IPS-11a (cell line): Measurements from ENCODE around the gene PDE1A.

Experiments
- H3K4me3 ChIP-seq: one replicate; pipeline ENCODE4 v1.5.1; 2013; ENCODE audit warnings: low read depth, low read length, control low read depth

The PDE1A gene

DNA sequence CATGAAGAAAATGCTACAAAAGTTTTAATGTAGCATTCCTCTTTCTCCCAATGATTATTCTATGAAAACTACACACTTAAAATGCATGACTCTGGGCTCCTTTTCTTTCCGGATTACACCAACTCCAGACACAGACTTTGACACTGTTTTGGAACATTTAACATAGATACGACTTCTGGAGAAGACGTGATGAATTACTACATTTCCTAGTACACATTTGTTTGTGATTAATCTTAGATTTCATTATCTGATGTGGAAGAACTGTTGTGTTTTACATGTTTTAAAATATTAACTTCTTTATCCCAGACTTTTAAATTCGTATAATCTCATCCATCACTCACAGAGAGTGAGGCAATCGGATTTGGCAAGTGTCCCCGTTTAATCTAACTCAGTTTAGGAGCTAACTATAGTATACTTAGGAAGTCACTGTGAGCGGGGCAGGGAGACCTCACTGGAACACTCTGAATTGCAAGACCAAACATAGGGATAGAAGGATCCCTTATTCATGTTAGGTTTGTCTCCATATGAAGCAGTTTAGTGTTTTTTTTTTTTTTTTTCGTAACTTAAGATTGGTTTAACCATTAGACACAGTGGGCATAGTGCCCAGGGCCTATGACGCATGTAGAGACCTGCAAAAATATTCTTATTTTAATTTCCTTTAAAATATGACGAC, 66.7 kb downstream of the PDE1A start:
- no peak overlapping the region for H3K4me3 ChIP-seq

DNA sequence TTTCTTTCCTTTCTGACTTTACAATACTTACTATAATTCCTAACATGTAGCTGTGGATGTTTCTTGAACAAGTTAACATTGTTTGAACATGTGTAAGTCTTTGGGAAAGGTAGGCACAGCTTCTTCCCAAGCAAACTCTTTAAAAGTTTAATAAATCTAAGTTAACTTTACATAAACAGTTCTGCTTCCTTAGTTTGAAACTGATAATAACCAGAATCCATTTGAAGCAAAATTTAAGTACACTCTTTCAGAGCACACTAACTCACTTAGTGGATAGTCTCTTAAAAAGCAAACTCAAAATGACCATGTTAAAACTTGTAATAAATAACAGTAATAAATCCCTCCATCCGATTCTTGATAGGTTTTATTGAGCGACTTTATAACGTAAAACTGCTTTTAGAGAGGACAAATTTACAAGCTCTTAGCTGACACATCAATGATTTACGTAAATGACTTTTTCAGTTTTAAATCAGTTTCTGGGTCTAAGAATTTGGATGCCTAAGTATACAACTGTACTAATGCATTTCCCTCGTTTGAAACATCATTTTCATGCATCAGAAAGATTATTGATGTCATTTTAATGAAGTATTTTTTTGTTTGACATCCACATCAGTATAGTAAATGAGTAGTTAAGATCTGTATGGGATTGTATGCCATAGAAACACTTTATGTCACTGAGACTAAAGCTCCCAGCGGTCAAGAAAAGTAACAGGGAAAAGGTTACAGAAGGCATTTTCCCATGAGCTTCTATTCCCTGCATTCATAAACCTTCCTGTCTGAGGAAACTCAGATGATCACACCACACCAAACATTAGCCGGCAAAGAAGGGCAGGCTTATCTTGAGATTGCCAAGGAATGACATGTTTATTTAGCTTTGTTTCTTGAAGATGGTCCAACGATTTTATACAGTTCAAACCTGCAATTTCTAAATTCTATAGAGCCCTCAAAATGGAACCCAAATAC, 67.5 kb downstream of the PDE1A start:
- H3K4me3 ChIP-seq = no peak overlapping the region

DNA sequence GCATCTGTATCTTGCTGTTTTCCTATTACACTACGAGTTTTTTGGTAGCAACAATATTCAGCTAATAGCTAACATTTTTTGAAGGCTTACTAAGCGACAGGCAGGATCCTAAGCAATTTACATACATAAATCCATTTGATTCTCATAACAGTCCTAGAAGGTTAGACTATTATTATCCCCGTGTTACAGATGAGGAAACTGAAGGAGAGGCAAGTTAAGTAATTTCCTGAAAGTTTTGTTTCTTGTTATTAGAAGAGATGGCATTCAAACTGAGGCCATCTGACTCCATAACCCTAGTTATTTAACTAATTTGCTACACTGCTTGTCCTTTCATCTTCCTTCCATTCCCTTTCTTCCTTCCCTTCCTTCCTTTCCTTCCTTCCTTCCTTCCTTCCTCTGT, 68.2 kb downstream of the PDE1A start:
- no peak overlapping the region for H3K4me3 ChIP-seq

DNA sequence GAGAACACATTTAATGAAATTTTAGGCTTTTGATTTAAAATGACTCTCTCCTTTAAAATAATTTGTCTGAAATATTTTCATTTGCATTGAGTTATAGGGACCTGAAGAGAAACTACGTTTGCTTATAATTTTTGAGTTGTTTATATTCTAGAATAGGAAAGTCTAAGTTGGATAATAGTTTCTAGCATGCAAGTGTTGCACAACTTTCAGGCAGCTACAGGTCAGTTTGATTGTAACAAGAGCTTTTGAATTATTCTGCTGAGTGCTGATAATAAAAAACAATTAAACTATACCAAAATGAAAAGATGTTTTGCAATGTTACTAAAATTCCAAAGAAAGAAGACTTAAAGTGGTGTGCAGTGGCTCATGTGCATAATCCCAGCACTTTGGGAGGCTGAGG, 71.0 kb downstream of the PDE1A start:
- H3K4me3 ChIP-seq = no peak overlapping the region

DNA sequence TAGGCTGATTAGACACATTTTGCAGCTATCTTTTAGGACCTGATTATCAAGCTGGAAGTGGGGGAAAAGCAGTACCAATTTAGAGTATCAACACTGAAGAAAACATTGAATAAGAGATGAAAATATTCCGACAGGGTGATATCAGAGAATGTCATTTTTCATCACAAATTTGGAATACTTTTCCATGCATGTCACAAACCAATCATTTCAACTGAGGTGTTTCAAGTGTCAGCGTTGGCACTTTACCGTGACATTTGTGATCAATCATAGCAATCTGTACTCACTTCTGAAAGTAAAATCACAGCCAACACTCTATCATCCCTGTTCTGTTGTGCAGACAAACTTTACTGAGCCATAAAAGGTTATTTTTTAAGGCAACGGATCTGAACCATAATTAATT, 75.4 kb downstream of the PDE1A start:
- H3K4me3 ChIP-seq = no peak overlapping the region

DNA sequence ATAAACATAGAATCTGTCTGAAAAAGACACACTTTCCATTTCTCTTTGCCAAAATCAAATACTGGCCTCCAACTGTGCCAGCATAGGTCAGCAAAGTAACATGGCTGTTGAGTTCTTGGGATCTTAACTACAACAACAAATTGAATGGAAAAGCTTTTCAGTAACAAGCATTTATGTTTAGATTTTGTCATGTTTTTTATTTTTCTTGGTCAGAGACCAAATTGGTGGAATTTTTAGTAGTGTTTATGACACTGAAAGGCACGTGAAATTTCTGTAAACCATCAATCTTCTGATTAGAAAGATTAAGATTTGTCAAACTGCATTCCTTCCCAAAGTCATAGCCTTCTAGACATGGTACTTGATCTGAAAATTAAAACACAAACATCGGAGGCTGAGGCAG, 77.6 kb downstream of the PDE1A start:
- no peak overlapping the region for H3K4me3 ChIP-seq

DNA sequence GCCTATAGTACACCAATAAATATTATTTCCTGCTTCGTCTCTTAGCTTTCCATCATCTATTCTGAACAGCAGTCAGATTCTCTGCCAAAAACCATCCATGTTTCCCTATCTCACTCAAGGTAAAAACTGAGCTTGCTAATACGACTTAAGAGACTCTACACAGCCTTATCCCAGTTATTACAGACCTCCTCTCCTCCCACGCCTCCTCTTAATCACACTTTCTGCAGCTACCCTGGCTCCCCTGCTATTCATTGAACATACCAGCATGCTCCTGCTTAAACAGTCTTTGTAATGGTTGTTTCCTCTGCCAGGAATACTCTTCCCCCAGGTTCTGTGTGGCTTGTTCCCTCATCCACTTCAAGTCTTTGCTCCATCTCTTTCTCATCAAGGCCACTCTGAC, 81.5 kb downstream of the PDE1A start:
- no peak overlapping the region for H3K4me3 ChIP-seq

DNA sequence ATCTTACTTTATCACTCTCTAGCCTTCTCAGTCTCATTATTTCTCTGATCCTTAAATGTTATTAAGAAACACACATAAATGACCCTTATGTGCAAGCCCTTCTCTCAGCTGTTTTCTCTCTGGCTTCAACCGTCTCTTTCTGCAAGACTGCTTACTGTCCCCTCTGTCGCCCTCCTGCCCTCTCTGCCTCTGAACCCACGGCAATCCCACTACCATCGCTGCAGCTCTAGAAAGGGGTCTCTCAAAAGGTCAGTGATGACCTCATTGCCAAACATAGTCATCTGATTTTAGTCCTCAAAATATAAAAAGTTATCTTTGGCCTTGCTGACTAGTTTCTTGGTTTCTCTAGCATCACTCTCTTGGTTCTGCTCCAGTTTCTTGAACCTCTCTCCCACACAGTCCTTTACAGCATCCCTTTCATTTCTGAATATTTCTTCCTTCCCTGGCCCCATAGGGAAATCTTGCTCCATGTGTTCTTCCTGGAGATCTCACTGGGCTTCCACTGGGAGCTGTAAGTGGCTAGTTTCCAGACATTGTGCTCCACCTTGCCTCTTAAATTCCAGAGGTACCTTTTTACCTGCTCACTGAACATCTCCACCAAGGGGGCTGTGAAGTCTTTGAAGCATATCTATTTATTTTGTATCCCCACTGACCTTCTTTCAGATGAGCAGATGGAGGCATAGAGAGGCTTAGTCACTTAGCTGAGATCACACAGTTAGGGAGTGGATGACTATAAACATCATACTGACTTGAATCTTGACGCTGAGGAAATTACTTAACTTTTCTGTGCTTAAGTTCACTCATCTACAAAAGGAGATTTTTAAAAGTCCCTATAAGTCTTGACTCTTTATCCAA, 96.2 kb downstream of the PDE1A start:
- H3K4me3 ChIP-seq = no peak overlapping the region

DNA sequence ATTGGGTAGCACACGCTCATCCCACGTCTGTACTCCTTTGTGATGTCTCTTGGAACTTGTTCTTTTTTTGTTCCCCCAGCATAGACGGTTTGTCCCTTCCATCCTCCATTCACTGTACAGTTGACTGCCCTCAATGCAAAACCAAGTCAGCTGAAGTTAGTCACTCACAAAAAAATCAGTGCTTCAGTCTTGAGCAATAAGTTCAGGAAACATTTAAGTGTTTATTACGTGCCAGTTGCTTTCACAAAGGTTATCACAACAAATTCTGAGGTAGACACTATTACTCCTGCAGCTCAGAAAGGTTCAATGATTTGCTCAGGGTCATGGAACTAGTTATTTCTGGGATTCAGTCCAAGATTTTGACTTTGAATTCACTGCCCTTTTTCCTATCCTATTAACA, 102.2 kb downstream of the PDE1A start:
- H3K4me3 ChIP-seq = no peak overlapping the region

DNA sequence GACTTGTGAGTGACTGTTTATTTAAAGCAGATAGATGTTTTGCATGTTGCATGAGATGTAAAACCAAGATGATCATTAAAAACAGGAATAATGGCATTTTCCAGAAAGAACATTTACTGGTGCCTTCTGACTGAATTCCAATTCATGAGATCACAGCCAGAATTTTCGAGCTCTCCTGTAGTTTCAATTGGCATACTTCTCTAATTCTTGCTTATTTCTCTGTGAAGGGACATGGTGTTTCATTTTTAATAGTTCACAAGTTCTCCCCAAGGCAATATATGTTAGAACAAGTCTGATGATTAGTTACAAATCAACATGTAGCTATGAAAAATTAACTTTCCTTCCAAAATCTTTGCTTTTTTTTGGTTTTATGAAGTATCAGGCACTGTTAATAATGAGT, 105.7 kb downstream of the PDE1A start:
- no peak overlapping the region for H3K4me3 ChIP-seq

DNA sequence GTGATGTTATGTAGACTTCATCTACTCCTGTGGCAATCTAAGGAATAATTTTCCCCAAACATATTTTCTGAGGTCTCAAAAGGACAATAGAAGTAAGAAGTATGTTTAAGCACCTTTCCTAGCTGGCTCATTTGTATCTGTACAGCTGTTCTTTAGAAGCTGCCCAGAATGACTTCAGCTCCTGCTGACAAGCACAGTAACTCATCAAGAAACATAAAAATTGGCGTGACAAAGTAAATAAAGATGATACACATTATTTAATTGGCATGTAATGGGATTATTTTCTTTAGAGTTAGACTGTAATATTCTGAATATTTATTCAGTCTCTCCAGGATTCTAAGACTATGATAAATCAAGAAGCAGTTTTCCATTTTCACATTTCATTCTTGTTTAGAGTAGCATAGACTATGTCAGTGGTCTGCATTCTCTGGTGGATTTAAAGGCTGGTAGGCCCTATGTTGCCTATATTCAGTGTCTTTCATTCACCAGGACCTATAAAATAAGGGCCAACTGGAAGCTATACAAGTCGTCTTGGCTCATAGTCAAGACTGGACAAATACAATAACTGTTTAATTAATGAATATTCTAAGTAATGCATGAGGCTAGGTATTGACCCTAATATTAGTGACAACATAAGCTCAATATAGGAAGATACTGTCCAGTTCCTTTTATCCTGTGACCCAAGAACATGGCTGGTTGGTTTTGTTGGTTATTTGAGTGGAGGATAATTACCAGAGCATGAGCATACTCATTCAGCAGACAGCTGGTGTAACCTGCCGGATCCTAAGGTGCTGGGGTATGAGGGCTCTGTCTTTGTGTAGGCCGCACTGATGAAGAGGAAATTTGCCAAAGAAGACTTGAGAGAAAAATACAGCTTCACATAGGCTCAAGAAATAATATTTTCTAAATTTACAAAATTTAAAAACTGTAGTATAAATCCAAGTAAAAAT, 107.0 kb downstream of the PDE1A start:
- no peak overlapping the region for H3K4me3 ChIP-seq

DNA sequence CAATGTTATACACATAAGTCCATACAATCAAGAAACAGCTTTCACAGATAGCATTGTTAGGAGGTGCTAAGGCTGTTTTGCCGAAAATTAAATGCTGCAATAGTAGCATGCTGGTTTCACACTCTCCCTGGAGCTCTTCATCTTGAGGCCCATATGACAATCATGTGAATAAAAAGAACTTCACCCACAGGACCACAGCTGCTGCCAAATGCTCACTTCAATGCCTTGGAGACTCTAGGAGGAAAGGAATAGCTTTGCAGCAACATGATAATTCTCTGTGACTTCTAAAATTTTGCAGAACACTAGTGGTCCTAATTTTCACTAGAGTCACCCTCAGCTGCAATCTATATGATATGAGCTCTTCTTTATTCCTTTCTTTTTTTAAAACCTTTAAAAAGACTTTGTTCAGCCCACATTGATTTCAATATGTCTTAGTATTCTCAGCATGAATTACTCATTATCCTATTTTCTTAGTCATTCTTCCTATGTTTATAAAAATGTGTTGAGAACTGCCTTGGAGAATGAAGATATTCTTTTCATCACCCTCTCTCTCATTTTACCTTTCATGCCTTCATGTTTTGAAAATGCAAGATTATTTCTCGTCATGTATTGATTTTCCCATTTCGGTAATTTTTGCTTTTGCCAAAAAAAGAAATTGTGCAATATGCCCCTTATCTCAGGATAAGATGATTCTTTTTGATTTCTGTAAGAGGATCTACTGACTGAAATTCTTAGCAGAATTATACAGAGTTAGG, 108.2 kb downstream of the PDE1A start:
- H3K4me3 ChIP-seq = no peak overlapping the region

DNA sequence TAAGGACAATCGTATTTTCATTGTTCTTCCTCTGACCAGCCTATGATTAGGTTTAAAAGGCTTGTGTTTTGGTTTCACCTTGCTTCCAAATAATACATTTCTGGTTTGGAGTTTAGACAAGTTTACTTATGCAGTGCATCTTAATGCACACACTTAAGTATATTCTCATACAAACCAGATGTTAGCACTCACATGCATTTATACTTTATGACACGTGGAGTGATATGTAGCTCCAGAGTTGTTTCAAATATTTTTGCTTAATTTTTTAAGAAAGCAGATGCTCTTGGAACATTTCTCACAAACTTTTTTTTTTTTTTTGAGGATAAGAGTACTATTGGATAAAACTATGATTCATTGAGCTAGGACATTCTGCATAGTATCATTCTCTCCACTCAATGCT, 109.9 kb downstream of the PDE1A start:
- H3K4me3 ChIP-seq = no peak overlapping the region

DNA sequence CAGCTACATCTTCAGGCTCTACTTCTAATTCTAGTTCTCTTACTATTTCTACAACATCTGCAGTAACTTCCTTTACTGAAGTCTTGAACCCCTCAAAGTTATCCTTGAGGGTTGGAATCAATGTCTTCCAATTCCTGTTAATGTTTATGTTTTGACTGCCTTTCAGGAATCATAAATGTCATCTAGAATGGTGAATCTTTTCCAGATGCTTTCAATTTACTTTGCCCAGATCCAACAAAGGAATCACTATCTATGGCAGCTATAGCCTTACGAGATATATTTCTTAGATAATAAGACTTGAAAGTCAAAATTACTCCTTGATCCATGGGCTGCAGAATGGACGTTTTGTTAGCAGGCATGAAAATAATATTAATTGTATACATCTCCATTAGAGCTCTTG, 123.9 kb downstream of the PDE1A start:
- H3K4me3 ChIP-seq = no peak overlapping the region

DNA sequence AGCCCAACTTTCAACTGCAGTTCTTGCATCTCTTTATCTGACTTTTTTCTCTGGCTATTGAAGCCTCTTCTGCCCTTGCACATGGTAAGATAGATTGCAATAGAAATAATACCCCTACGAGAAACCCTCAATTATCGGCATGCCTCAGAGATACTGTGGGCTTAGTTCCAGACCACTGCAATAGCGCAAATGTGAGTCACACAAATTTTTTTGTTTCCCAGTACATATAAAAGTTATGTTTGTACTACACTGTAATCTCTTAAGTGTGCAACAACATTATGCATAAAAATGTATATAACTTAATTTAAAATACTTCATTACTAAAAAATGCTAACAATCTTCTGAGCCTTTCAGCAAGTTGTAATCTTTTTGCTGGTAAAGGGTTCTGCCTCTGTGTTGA, 124.7 kb downstream of the PDE1A start:
- H3K4me3 ChIP-seq = no peak overlapping the region

DNA sequence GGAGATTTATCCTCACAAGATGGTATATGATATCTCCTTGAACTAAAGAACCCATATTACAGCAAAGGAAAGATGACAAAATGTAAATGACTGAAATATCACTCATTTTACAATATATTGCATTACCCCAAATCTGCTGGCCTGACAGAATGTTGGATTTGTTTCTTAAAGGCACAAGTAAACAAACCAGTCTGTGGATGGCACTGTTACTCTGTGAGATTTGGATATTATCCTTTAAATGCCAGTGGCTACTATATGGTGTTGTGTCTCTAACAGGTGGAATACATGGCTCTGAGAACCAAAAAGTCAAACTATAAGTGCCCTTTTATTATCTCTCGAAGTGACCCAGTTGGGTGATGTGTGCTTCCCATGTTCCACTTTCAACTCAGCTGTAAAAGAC, 125.7 kb downstream of the PDE1A start:
- H3K4me3 ChIP-seq = no peak overlapping the region

DNA sequence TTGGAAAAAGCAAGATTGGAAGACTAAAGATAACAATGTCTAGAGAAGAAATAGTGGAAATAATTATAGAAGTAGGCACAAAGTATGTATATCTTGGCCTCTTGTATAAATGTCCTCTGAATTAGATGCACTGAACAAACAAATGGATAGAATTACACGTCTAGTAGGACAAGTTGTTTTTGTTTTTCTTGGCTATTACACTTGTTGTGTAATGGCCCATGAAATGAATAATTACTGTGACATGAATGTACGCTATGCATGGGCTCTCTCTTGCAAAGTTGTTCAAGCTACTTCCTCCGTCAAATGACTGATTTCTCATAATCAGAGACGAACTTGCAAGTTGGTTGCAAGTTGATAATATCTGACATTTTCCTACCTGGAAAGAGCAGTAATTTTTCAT, 126.2 kb downstream of the PDE1A start:
- no peak overlapping the region for H3K4me3 ChIP-seq

DNA sequence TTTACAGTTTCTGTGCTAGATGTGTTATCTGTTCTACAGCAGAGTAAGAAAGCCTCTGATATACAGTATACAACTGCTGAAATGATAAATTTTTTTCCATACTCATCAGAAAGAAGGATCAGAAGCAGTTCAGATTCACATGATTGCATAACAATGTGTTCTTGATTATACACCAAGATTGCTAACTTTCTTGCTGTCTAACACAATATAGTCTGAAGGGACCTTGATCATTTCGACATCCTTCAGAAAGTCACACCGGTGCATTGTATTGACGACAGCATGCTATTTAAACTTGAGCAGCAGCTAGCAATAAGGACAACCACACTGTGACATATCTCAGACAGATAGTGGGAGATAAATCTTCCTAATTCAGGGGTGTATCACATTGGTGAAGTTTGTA, 127.2 kb downstream of the PDE1A start:
- no peak overlapping the region for H3K4me3 ChIP-seq

DNA sequence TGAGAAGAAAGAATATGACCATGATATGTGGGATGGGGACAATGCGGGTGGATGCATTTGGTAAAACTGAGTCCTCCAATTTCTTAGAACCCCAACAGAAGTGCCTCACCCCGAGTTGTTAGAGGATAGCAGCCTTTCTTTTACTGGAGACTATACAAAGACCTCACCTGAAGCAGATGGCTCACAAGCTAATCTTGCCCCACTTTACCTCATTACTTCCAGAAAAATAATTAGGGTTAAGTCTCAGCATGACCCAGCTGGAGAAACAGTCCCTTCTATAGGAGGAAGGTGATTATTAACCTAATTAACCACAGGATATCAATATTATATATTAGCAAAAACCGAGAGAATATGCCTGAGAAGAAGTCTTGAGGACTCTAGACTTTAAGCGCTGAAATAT, 128.4 kb downstream of the PDE1A start:
- no peak overlapping the region for H3K4me3 ChIP-seq

DNA sequence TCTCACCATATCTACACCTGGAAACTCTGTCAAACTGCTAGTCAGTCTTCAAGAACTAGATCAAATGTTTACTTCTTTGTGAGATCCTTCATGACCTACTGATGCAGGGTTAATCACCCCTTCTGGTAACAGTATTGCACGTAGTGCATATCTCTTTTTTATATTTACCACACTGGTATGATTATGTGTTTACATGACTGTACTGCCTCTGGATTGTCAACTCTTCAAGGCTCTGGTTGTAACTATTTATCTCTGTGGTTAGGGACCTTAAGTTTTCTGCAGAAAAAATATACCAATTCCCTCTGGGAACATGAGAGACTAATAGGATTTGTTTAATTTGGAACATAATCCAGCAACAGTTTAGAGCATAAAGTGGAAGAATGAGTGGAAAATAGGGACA, 135.5 kb downstream of the PDE1A start:
- no peak overlapping the region for H3K4me3 ChIP-seq
